Kidney (tissue), 14 donors: ENCODE data around the gene UNC13D. TPM values are rescaled to one million over a fixed set of nuclear protein-coding genes. Genes with fewer than 3 reads are reported as not detected.

Experiments used
- DNase-seq, 5 donors: peaks; one replicate each; pipeline ENCODE4 v3.0.0-alpha.2; 2013 to 2020
- FAIRE-seq: peaks from 2 replicates; lab custom pipeline; 2012; peaks lifted over from hg19 to GRCh38; lab: Jason Lieb, UNC
- H3K27ac ChIP-seq, 2 donors: one replicate each; pipeline ENCODE4 v1.7.0; 2013; ENCODE audit warnings: low read depth in 2 of 2, low read length in 2 of 2, inconsistent platforms in 1 of 2
- H3K27me3 ChIP-seq: one replicate; pipeline ENCODE4 v1.7.1; 2013; ENCODE audit warnings: low read length, inconsistent platforms; ENCODE audit not compliant: control insufficient read depth, insufficient read depth
- H3K36me3 ChIP-seq, 3 donors: one replicate each; pipeline versions ENCODE4 v1.7.0 to v1.7.1; 2013; ENCODE audit warnings: low read length in 3 of 3, control low read depth in 1 of 3, inconsistent platforms in 1 of 3; ENCODE audit not compliant: insufficient read depth in 3 of 3, control insufficient read depth in 2 of 3
- H3K4me1 ChIP-seq, 3 donors: one replicate each; pipeline versions ENCODE4 v1.7.0 to v1.7.1; 2013; ENCODE audit warnings: low read length in 3 of 3, inconsistent platforms in 1 of 3, low read depth in 1 of 3; ENCODE audit not compliant: control insufficient read depth in 2 of 3, insufficient read depth in 2 of 3
- H3K4me3 ChIP-seq, 3 donors: one replicate each; pipeline versions ENCODE4 v1.7.0 to v1.8.1; 2013; ENCODE audit warnings: low read length in 3 of 3, control low read depth in 1 of 3, inconsistent platforms in 1 of 3
- H3K9ac ChIP-seq, 3 donors: one replicate each; pipeline versions ENCODE4 v1.7.0 to v1.7.1; 2013; ENCODE audit warnings: low read length in 3 of 3, control low read depth in 1 of 3, inconsistent platforms in 1 of 3
- H3K9me3 ChIP-seq, 3 donors: one replicate each; pipeline versions ENCODE4 v1.7.0 to v1.7.1; 2013; ENCODE audit warnings: low read length in 3 of 3, control low read depth in 1 of 3, inconsistent platforms in 1 of 3; ENCODE audit not compliant: control insufficient read depth in 2 of 3, insufficient read depth in 1 of 3
- CTCF ChIP-seq: IDR thresholded peaks from 3 replicates; pipeline ENCODE4 v1.5.1; 2012; ENCODE audit warnings: mild to moderate bottlenecking, moderate library complexity, borderline replicate concordance; ENCODE audit not compliant: insufficient read depth; ENCODE audit errors: extremely low read depth
- intact Hi-C: fragments of 100-400 bp; cut with DNase I; formaldehyde crosslinking; loops from one replicate; pipeline ENCODE4 v1.11.1; 2022
- polyA plus RNA-seq: library from polyadenylated mRNA; stranded (reverse); fragments of 350-450 nt; fragmentation: Illumina TruSeq; extraction: RNeasy Lipid Tissue Mini Kit (QIAGEN cat#74804); gene quantifications from one replicate; pipeline ENCODE4 v1.2.3, GENCODE V29; 2014; ENCODE audit warnings: low read depth, low replicate concordance; ENCODE audit not compliant: insufficient read depth
- total RNA-seq: library from RNA; stranded (reverse); fragmentation: NEBNext Ultra II Directional; extraction: Animal tissue kit (Norgen Biotek cat#: 25700); gene quantifications from one replicate; pipeline ENCODE4 v1.2.1, GENCODE V29; 2021
- donor health status: control.
- donor health status: control.
- donor health status: control.
- donor health status: control.
- donor health status: control.
- donor health status: DM: yes; HTN: yes; CAD: no.
- donor health status: Normal renal cell carcinoma (clear cell type).

UNC13D gene
- total and polyA plus RNA-seq, 2 donors from 2014 or later, result 3.8 to 26.1 TPM

GRCh38 chr17:75828741-75829140, 15.5 kb downstream of the UNC13D start:
- H3K36me3 ChIP-seq, result peaks cover 0 to 4% (median 0%) of the 10 kb centered on the region in 3 donors
- FAIRE-seq (no peak), DNase-seq (peak in 1 of 5 donors; percentile 79)
- no peak overlapping the region for H3K27ac ChIP-seq
- no peak overlapping the region for H3K4me3 ChIP-seq
- no peak overlapping the region for H3K9ac ChIP-seq
- TF ChIP-seq CTCF, result no peak
- no peaks in the 10 kb centered on the region for H3K9me3 ChIP-seq
- no peaks in the 10 kb centered on the region for H3K27me3 ChIP-seq
- peaks cover 0 to 5% (median 0%) of the 10 kb centered on the region in 3 donors for H3K4me1 ChIP-seq
- intact Hi-C loops, result no loop called here

GRCh38 chr17:75828076-75828400, 16.2 kb downstream of the UNC13D start:
- H3K4me3 ChIP-seq, result peak overlapping the region in 1 of 3 donors; percentile 29
- intact Hi-C loops, result no loop called here
- no peak for TF ChIP-seq CTCF
- H3K4me1 ChIP-seq, result peaks cover 0 to 5% (median 0%) of the 10 kb centered on the region in 3 donors
- peak overlapping the region in 1 of 2 donors; percentile 22 for H3K27ac ChIP-seq
- H3K9ac ChIP-seq, result no peak overlapping the region
- DNase-seq, result peak in 3 of 5 donors; percentile 54 to 68 (median 61)
- H3K27me3 ChIP-seq, result no peaks in the 10 kb centered on the region
- FAIRE-seq, result no peak
- no peaks in the 10 kb centered on the region for H3K9me3 ChIP-seq
- H3K36me3 ChIP-seq, result peaks cover 0 to 5% (median 0%) of the 10 kb centered on the region in 3 donors

GRCh38 chr17:75827308-75828075, 16.7 kb downstream of the UNC13D start:
- peak overlapping the region in 1 of 2 donors; percentile 22 for H3K27ac ChIP-seq
- no peak overlapping the region for H3K9ac ChIP-seq
- peak overlapping the region in 1 of 3 donors; percentile 29 for H3K4me3 ChIP-seq
- intact Hi-C loops, result no loop called here
- DNase-seq, result peak; percentile 79 to 85 (median 82)
- no peaks in the 10 kb centered on the region for H3K9me3 ChIP-seq
- H3K27me3 ChIP-seq, result no peaks in the 10 kb centered on the region
- H3K4me1 ChIP-seq, result peaks cover 0 to 5% (median 0%) of the 10 kb centered on the region in 3 donors
- peak; percentile 47 for TF ChIP-seq CTCF
- H3K36me3 ChIP-seq, result peaks cover 0 to 5% (median 0%) of the 10 kb centered on the region in 3 donors
- no peak for FAIRE-seq
